Loucy (cell line): ENCODE data around the gene HSH2D.

Source experiments
- H2AFZ ChIP-seq: fragments of 200-600 bp; sonication (generic); 2 replicates; pipeline ENCODE4 v1.6.0; 2016; ENCODE audit warnings: antibody characterized with exemption, mild to moderate bottlenecking, low read length, moderate library complexity
- H3F3A ChIP-seq: fragments of 200-600 bp; 2 replicates; pipeline ENCODE4 v1.6.0; 2016; ENCODE audit warnings: antibody characterized with exemption, low read depth, mild to moderate bottlenecking
- H3K27me3 ChIP-seq: fragments of 200-600 bp; sonication (generic); 2 replicates; pipeline ENCODE4 v1.6.1; 2014; ENCODE audit warnings: low read length, mild to moderate bottlenecking; ENCODE audit not compliant: insufficient read depth, poor library complexity, severe bottlenecking
- H3K36me3 ChIP-seq: fragments of 200-600 bp; sonication (generic); 2 replicates; pipeline ENCODE4 v1.6.1; 2016; ENCODE audit warnings: low read length; ENCODE audit not compliant: insufficient read depth
- H3K4me1 ChIP-seq: fragments of 200-600 bp; sonication (generic); 2 replicates; pipeline ENCODE4 v1.5.1; 2014; ENCODE audit warnings: low read length, mild to moderate bottlenecking; ENCODE audit not compliant: insufficient read depth, poor library complexity, severe bottlenecking
- H3K4me2 ChIP-seq: fragments of 200-600 bp; sonication (generic); 2 replicates; pipeline ENCODE4 v1.6.0; 2014; ENCODE audit warnings: antibody characterized with exemption, low read length, low read depth, mild to moderate bottlenecking; ENCODE audit not compliant: poor library complexity, severe bottlenecking
- H3K4me3 ChIP-seq: fragments of 200-600 bp; sonication (generic); 2 replicates; pipeline ENCODE4 v1.5.1; 2014; ENCODE audit warnings: low read length, mild to moderate bottlenecking, mixed read lengths; ENCODE audit not compliant: poor library complexity, severe bottlenecking
- H3K79me2 ChIP-seq: fragments of 200-600 bp; sonication (generic); 2 replicates; pipeline ENCODE4 v1.6.1; 2014; ENCODE audit warnings: low read length; ENCODE audit not compliant: insufficient read depth
- H3K9ac ChIP-seq: fragments of 200-600 bp; sonication (generic); 2 replicates; pipeline ENCODE4 v1.6.0; 2014; ENCODE audit warnings: mild to moderate bottlenecking, low read depth, low read length, moderate library complexity; ENCODE audit not compliant: poor library complexity, severe bottlenecking
- H3K9me2 ChIP-seq: fragments of 200-600 bp; sonication (generic); replicated peaks from 2 replicates; pipeline ENCODE4 v1.6.1; 2016; ENCODE audit warnings: low read depth, low read length, mixed read lengths
- H3K9me3 ChIP-seq: fragments of 200-600 bp; sonication (generic); 2 replicates; pipeline ENCODE4 v1.6.1; 2014; ENCODE audit warnings: mild to moderate bottlenecking, antibody characterized with exemption, low read length, low read depth; ENCODE audit not compliant: insufficient read depth
- H4K20me1 ChIP-seq: fragments of 200-600 bp; sonication (generic); 2 replicates; pipeline ENCODE4 v1.6.0; 2014; ENCODE audit warnings: antibody characterized with exemption, low read length, mild to moderate bottlenecking; ENCODE audit not compliant: insufficient read depth, poor library complexity, severe bottlenecking
- EZH2phosphoT487 ChIP-seq: fragments of 200-600 bp; IDR thresholded peaks from 2 replicates; pipeline ENCODE4 v1.6.1; 2018; ENCODE audit warnings: antibody characterized with exemption, mild to moderate bottlenecking, moderate library complexity, borderline replicate concordance
- TF ChIP-seq, protein P1 (sequence below): fragments of 200-600 bp; sonication (generic); conservative IDR thresholded peaks from 2 replicates; pipeline ENCODE4 v1.5.1; 2014; ENCODE audit warnings: mild to moderate bottlenecking, antibody characterized with exemption, low read length

The HSH2D gene

DNA sequence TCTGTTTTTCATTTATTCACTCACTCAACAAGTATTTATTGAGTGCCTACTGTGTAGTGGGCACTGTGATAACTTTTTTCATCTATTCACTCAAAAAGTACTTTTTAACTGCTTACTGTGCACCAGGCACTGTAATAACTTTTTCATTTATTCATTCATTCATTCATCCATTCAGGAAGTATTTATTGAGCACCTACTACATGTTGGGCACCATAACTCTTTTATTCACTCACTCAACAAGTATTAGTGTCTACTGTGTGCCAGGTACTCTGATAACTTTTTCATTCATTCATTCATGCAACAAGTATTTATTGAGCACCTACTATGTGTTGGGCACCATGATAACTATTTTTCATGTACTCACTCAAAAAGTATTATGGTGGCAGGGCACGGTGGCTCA lies 22.9 kb downstream of the HSH2D start:
- no peaks in the 10 kb centered on the region for H3K9me2 ChIP-seq
- TF ChIP-seq, protein P1, sequence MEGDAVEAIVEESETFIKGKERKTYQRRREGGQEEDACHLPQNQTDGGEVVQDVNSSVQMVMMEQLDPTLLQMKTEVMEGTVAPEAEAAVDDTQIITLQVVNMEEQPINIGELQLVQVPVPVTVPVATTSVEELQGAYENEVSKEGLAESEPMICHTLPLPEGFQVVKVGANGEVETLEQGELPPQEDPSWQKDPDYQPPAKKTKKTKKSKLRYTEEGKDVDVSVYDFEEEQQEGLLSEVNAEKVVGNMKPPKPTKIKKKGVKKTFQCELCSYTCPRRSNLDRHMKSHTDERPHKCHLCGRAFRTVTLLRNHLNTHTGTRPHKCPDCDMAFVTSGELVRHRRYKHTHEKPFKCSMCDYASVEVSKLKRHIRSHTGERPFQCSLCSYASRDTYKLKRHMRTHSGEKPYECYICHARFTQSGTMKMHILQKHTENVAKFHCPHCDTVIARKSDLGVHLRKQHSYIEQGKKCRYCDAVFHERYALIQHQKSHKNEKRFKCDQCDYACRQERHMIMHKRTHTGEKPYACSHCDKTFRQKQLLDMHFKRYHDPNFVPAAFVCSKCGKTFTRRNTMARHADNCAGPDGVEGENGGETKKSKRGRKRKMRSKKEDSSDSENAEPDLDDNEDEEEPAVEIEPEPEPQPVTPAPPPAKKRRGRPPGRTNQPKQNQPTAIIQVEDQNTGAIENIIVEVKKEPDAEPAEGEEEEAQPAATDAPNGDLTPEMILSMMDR, result no peak
- no peak for TF ChIP-seq EZH2phosphoT487
- no peaks in the 10 kb centered on the region; the same call in 1 of the 2 replicates for H3F3A ChIP-seq
- H2AFZ ChIP-seq, result no peak overlapping the region
- no peak overlapping the region for H3K4me2 ChIP-seq
- H3K36me3 ChIP-seq, result no peaks in the 10 kb centered on the region
- no peaks in the 10 kb centered on the region for H4K20me1 ChIP-seq
- H3K27me3 ChIP-seq, result no peaks in the 10 kb centered on the region
- H3K9me3 ChIP-seq, result peaks cover 4% of the 10 kb centered on the region; the same call in 1 of the 2 replicates
- H3K4me1 ChIP-seq, result peaks cover 22% of the 10 kb centered on the region
- H3K4me3 ChIP-seq, result no peak overlapping the region
- no peak overlapping the region for H3K9ac ChIP-seq
- H3K79me2 ChIP-seq, result no peaks in the 10 kb centered on the region

DNA sequence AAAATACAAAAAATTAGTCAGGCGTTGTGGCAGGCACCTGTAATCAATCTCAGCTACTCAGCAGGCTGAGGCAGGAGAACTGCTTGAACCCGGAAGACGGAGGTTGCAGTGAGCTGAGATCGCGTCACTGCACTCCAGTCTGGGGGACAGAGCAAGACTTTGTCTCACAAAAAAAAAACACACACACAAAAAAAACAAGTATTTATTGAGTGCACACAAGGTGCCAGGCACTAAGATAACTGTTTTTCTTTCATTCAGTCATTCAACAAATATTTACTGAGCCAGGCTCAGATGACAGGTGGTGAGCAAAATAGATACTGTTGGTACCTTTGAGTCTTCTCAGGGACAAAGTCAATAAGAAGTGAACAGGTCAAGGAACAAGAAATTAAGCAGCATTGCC lies 23.6 kb downstream of the HSH2D start:
- Histone ChIP-seq H2AFZ (no peak overlapping the region), H3K4me2 (no peak overlapping the region), H4K20me1 (no peaks in the 10 kb centered on the region), H3K36me3 (no peaks in the 10 kb centered on the region), H3K9me2 (no peaks in the 10 kb centered on the region), H3K79me2 (no peaks in the 10 kb centered on the region), H3F3A (no peaks in the 10 kb centered on the region; the same call in 1 of the 2 replicates), H3K9ac (no peak overlapping the region), H3K4me3 (no peak overlapping the region), H3K4me1 (peaks cover 18% of the 10 kb centered on the region), H3K27me3 (no peaks in the 10 kb centered on the region), H3K9me3 (peaks cover 4% of the 10 kb centered on the region; the same call in 1 of the 2 replicates)
- no peak for TF ChIP-seq EZH2phosphoT487
- TF ChIP-seq, protein P1, result no peak

DNA sequence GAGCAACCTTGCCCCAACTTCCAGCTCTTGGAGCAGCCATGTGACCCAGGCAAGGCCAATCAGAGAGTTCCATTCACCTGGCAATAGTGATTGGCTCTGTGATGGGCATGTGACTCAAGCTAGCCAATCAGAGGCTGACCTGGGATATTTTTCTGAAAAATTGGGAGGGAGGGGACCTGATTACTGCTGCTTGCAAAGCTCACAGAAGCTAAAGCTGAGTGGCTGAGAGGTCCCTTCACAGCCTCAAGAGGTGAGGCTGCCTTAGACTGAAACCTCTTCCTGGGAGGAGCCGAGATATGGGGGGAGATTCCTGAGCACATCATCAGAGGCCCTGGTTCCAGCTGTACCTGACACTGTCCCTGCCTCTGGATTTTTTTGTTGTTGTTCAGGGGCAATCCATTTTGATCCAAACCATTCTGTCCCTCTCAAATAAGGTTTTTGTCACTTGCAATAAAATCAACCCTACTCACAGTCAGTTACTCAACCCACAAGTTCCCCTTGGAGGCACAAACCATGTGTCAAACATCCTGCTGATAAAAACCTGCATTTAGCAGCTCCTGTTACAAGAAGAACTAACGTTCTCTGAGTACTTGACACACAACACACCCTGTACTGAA lies 25.1 kb downstream of the HSH2D start:
- Histone ChIP-seq H3K4me1 (peaks cover 28% of the 10 kb centered on the region), H3K9me3 (peaks cover 4% of the 10 kb centered on the region; the same call in 1 of the 2 replicates), H3K4me3 (peak overlapping the region; percentile 22), H3K79me2 (no peaks in the 10 kb centered on the region), H4K20me1 (no peaks in the 10 kb centered on the region), H3F3A (no peaks in the 10 kb centered on the region; the same call in 1 of the 2 replicates), H3K36me3 (no peaks in the 10 kb centered on the region), H3K9me2 (no peaks in the 10 kb centered on the region), H3K4me2 (peak overlapping the region; percentile 59), H3K9ac (peak overlapping the region; percentile 55), H2AFZ (peak overlapping the region; percentile 9; the same call in 1 of the 2 replicates), H3K27me3 (no peaks in the 10 kb centered on the region)
- TF ChIP-seq, protein P1, result no peak
- no peak for TF ChIP-seq EZH2phosphoT487
